ENCODE measurements around the gene EMD.

The EMD gene

GRCh38 chrX:154348114-154348531, 31.0 kb upstream of the EMD start:
- no peak for TF ChIP-seq CTCF (IDR thresholded peaks at IDR 0.05)
- Histone ChIP-seq H3K4me1 (ENCODE audit: control insufficient read depth in 1 of 2, insufficient read depth in 1 of 2, low read depth in 1 of 2, low read length in 1 of 2) (peaks cover 5 to 6% of the 10 kb centered on the region in 2 experiments), H3K27me3 (no peaks in the 10 kb centered on the region), H3K27ac (peak overlapping the region; percentile 55), H3K36me3 (peaks cover 51% of the 10 kb centered on the region), H3K4me3 (ENCODE audit: low read depth in 1 of 2, low read length in 1 of 2) (no peak overlapping the region), H3K9me3 (no peaks in the 10 kb centered on the region)

- Histone ChIP-seq H3K4me3 (ENCODE audit: low read depth in 1 of 2, low read length in 1 of 2) (no peak overlapping the region), H3K36me3 (peaks cover 58% of the 10 kb centered on the region), H3K9me3 (no peaks in the 10 kb centered on the region), H3K27ac (peak overlapping the region; percentile 55), H3K27me3 (no peaks in the 10 kb centered on the region), H3K4me1 (ENCODE audit: control insufficient read depth in 1 of 2, insufficient read depth in 1 of 2, low read depth in 1 of 2, low read length in 1 of 2) (peaks cover 5 to 6% of the 10 kb centered on the region in 2 experiments)
- no peak for TF ChIP-seq CTCF (IDR thresholded peaks at IDR 0.05)
Measured at GRCh38 chrX:154348646-154349358, 30.3 kb upstream of the EMD start.

GRCh38 chrX:154349359-154349935, 29.6 kb upstream of the EMD start:
- no peak for TF ChIP-seq CTCF (IDR thresholded peaks at IDR 0.05)
- no peaks in the 10 kb centered on the region for H3K9me3 ChIP-seq
- H3K27ac ChIP-seq: peak overlapping the region; percentile 50

GRCh38 chrX:154349979-154350378, 29.1 kb upstream of the EMD start:
- no peaks in the 10 kb centered on the region for H3K27me3 ChIP-seq
- H3K4me1 ChIP-seq (ENCODE audit: control insufficient read depth in 1 of 2, insufficient read depth in 1 of 2, low read depth in 1 of 2, low read length in 1 of 2): peaks cover 5 to 6% of the 10 kb centered on the region in 2 experiments
- H3K27ac ChIP-seq: no peak overlapping the region
- no peak for TF ChIP-seq CTCF (IDR thresholded peaks at IDR 0.05)
- H3K4me3 ChIP-seq (ENCODE audit: low read depth in 1 of 2, low read length in 1 of 2): no peak overlapping the region
- no peaks in the 10 kb centered on the region for H3K9me3 ChIP-seq
- peaks cover 70% of the 10 kb centered on the region for H3K36me3 ChIP-seq

More at GRCh38 chrX:154349359-154349935, 29.6 kb upstream of the EMD start:
- Histone ChIP-seq H3K36me3 (peaks cover 64% of the 10 kb centered on the region), H3K4me3 (ENCODE audit: low read depth in 1 of 2, low read length in 1 of 2) (no peak overlapping the region), H3K4me1 (ENCODE audit: control insufficient read depth in 1 of 2, insufficient read depth in 1 of 2, low read depth in 1 of 2, low read length in 1 of 2) (peaks cover 5 to 6% of the 10 kb centered on the region in 2 experiments), H3K27me3 (no peaks in the 10 kb centered on the region)

GRCh38 chrX:154350429-154351182, 28.5 kb upstream of the EMD start:
- Histone ChIP-seq H3K4me1 (ENCODE audit: control insufficient read depth in 1 of 2, insufficient read depth in 1 of 2, low read depth in 1 of 2, low read length in 1 of 2) (peaks cover 5 to 8% of the 10 kb centered on the region in 2 experiments), H3K27ac (peak overlapping the region; percentile 15), H3K4me3 (ENCODE audit: low read depth in 1 of 2, low read length in 1 of 2) (no peak overlapping the region), H3K9me3 (no peaks in the 10 kb centered on the region), H3K27me3 (no peaks in the 10 kb centered on the region), H3K36me3 (peaks cover 76% of the 10 kb centered on the region)
- no peak for TF ChIP-seq CTCF (IDR thresholded peaks at IDR 0.05)

Data from neutrophil (primary cell).